Stimulated activated CD4-positive, alpha-beta T cell treated with anti-CD3 and anti-CD28 coated beads, Interleukin-1b, Interleukin-23, amount 100 ng/mL, for 24 hours (primary cell): ENCODE data around the gene WDFY3.

Experiments
- DNase-seq, 4 experiments: peaks; one replicate each; pipeline ENCODE4 v3.0.0-alpha.2; 2020; ENCODE audit warnings: low read depth in 4 of 4, low spot score in 1 of 4

WDFY3 gene

GRCh38 chr4:84634961-84635360, 331.5 kb downstream of the WDFY3 start:
- no peak for DNase-seq

DNA sequence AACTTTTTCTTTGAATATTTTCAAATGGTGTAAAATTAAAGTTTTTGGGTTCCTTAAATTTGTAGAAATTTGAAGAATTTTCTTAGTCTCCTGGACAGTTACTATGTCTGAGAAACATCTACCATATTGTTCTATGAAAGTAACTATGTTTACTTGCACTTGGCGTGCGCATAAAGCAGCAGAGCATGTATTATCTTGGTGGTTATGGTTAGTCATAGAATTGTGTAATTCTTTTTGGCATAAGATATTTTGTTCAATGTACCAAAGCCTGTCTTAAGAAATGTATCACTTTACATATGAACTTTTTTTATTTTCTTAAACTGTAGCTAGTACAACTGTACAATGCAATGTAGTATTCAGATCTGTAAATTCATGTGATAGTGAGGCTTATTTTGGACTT, 334.4 kb downstream of the WDFY3 start:
- DNase-seq: no peak

DNA sequence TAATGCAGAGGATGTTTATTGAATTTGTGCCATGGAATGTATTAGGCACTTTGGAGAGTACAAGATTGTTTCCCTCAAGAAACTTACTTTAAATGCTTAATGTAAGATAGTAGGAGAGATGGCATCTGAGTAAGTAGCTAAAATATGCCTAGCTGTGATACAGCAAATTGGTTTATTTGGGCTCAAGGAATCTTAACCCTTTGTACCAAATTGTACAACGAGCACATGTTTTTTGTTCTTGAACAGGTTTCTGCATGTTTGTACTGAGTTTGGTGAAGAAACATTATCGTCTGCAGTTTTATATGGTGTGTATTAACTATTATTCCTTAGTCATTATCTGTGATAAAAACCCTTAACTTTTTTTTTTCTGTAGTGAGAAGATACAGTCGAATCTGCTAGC, 334.9 kb downstream of the WDFY3 start:
- no peak for DNase-seq

GRCh38 chr4:84626673-84627072, 339.8 kb downstream of the WDFY3 start:
- DNase-seq: no peak

DNA sequence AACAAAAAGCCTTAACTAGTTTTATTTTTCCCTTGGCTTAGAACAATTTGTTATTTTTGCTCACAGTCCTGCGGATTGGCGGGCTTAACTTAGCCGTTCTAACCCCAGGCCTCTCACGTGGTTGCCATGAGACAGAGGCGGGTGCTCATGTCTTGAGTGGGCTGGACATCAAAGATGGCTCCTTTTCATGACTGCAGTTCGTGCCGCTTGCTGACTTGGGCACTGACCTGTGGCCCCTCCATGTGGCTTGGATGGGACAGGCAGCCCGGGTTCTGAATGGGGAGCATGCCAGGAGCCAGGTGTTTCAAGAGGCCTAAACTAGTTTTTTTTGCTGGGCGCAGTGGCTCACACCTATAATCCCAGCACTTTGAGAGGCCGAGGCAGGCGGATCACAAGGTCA, 342.8 kb downstream of the WDFY3 start:
- DNase-seq: no peak

GRCh38 chr4:84622959-84623358, 343.5 kb downstream of the WDFY3 start:
- DNase-seq: no peak
